A673 (cell line): ENCODE measurements around the gene GPSM1.

ENCODE experiments used
- EZH2 ChIP-seq: fragments of 200-600 bp; sonication (generic); IDR thresholded peaks from 2 replicates; pipeline ENCODE4 v1.6.1; 2017; ENCODE audit warnings: borderline replicate concordance, low read depth, mild to moderate bottlenecking, mixed read lengths, antibody characterized with exemption, low read length; ENCODE audit not compliant: poor library complexity, severe bottlenecking
- TF ChIP-seq, protein P1 (sequence below): fragments of 300-800, 200-600 bp; sonication (generic); conservative IDR thresholded peaks from 2 replicates; pipeline ENCODE4 v1.5.1; 2017; ENCODE audit warnings: low read depth, mild to moderate bottlenecking, antibody characterized with exemption, low read length, moderate library complexity, mixed read lengths

DNA sequence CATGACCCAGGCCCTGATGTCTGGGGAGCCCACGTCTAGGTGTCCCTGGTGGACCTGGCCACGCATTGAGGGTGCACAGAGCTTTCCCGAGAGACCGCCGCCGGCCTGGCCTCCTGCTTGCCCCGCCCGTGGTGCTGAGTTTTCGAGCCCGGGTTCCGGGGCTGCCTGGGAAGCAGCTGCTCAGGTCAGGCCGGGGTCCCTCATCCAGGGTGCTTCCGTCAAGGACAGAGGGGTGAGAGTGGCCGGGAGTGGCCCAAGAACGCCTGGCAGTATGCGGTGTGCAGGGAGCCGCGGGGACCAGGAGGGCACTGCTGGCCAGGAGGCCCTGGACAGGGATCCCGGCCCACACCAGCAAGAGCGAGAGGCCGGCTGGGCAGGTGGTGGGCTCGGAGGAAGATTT is 43.0 kb upstream of the GPSM1 start:
- TF ChIP-seq, protein P1, sequence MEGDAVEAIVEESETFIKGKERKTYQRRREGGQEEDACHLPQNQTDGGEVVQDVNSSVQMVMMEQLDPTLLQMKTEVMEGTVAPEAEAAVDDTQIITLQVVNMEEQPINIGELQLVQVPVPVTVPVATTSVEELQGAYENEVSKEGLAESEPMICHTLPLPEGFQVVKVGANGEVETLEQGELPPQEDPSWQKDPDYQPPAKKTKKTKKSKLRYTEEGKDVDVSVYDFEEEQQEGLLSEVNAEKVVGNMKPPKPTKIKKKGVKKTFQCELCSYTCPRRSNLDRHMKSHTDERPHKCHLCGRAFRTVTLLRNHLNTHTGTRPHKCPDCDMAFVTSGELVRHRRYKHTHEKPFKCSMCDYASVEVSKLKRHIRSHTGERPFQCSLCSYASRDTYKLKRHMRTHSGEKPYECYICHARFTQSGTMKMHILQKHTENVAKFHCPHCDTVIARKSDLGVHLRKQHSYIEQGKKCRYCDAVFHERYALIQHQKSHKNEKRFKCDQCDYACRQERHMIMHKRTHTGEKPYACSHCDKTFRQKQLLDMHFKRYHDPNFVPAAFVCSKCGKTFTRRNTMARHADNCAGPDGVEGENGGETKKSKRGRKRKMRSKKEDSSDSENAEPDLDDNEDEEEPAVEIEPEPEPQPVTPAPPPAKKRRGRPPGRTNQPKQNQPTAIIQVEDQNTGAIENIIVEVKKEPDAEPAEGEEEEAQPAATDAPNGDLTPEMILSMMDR = no peak
- TF ChIP-seq EZH2 = no peak
